Neutrophil (primary cell): ENCODE results near the gene CEP112.

Source experiments
- H3K27ac ChIP-seq: fragments of 200-600 bp; sonication (generic); 2 replicates; pipeline ENCODE4 v1.5.1; 2016; ENCODE audit warnings: mild to moderate bottlenecking, moderate library complexity
- H3K27me3 ChIP-seq: fragments of 200-600 bp; sonication (generic); 2 replicates; pipeline ENCODE4 v1.6.0; 2016; ENCODE audit warnings: mild to moderate bottlenecking
- H3K36me3 ChIP-seq: fragments of 200-600 bp; sonication (generic); 2 replicates; pipeline ENCODE4 v1.5.1; 2017
- H3K4me1 ChIP-seq, 2 experiments: fragments of 200-600 bp in 1 of 2; sonication (generic) in 1 of 2; 1 replicate in 1 of 2; 2 replicates in 1 of 2; pipeline versions ENCODE4 v1.5.1 to v1.6.1; 2013 to 2016; ENCODE audit warnings: low read depth in 1 of 2, low read length in 1 of 2, mild to moderate bottlenecking in 1 of 2, moderate library complexity in 1 of 2; ENCODE audit not compliant: control insufficient read depth in 1 of 2, insufficient read depth in 1 of 2
- H3K4me3 ChIP-seq, 2 experiments: fragments of 200-600 bp in 1 of 2; sonication (generic) in 1 of 2; 1 replicate in 1 of 2; 2 replicates in 1 of 2; pipeline ENCODE4 v1.5.1; 2013 to 2016; ENCODE audit warnings: low read depth in 1 of 2, low read length in 1 of 2, mild to moderate bottlenecking in 1 of 2, moderate library complexity in 1 of 2
- H3K9me3 ChIP-seq: fragments of 200-600 bp; sonication (generic); 2 replicates; pipeline ENCODE4 v1.5.1; 2016
- CTCF ChIP-seq: fragments of 200-600 bp; sonication (generic); IDR thresholded peaks from 2 replicates; pipeline ENCODE4 v1.5.1; 2016; ENCODE audit warnings: antibody characterized with exemption

The CEP112 gene

GRCh38 chr17:65917560-65917959 lies 274.4 kb downstream of the CEP112 start:
- Histone ChIP-seq H3K36me3 (no peaks in the 10 kb centered on the region), H3K4me1 (no peaks in the 10 kb centered on the region), H3K27ac (no peak overlapping the region), H3K9me3 (no peaks in the 10 kb centered on the region), H3K4me3 (no peak overlapping the region), H3K27me3 (no peaks in the 10 kb centered on the region)
- TF ChIP-seq CTCF, result no peak

- no peak overlapping the region for H3K4me3 ChIP-seq
- H3K36me3 ChIP-seq, result no peaks in the 10 kb centered on the region
- no peak overlapping the region for H3K27ac ChIP-seq
- no peaks in the 10 kb centered on the region for H3K4me1 ChIP-seq
- TF ChIP-seq CTCF, result no peak
- no peaks in the 10 kb centered on the region for H3K9me3 ChIP-seq
- no peaks in the 10 kb centered on the region for H3K27me3 ChIP-seq
Measured at GRCh38 chr17:65916425-65916824, 275.5 kb downstream of the CEP112 start.

- no peak overlapping the region for H3K27ac ChIP-seq
- H3K4me1 ChIP-seq, result no peaks in the 10 kb centered on the region
- H3K9me3 ChIP-seq, result no peaks in the 10 kb centered on the region
- no peaks in the 10 kb centered on the region for H3K27me3 ChIP-seq
- H3K4me3 ChIP-seq, result no peak overlapping the region
- TF ChIP-seq CTCF, result no peak
- no peaks in the 10 kb centered on the region for H3K36me3 ChIP-seq
Measured at GRCh38 chr17:65914784-65915342, 277.1 kb downstream of the CEP112 start.

- Histone ChIP-seq H3K9me3 (no peaks in the 10 kb centered on the region), H3K4me3 (no peak overlapping the region), H3K27me3 (no peaks in the 10 kb centered on the region), H3K36me3 (no peaks in the 10 kb centered on the region), H3K27ac (no peak overlapping the region), H3K4me1 (no peaks in the 10 kb centered on the region)
- no peak for TF ChIP-seq CTCF
Measured at GRCh38 chr17:65913326-65913850, 278.5 kb downstream of the CEP112 start.

GRCh38 chr17:65910836-65911235 lies 281.1 kb downstream of the CEP112 start:
- H3K36me3 ChIP-seq, result no peaks in the 10 kb centered on the region
- TF ChIP-seq CTCF, result no peak
- H3K27me3 ChIP-seq, result no peaks in the 10 kb centered on the region
- H3K9me3 ChIP-seq, result no peaks in the 10 kb centered on the region
- H3K4me3 ChIP-seq, result no peak overlapping the region
- H3K4me1 ChIP-seq, result no peaks in the 10 kb centered on the region
- no peak overlapping the region for H3K27ac ChIP-seq
